Caco-2 (cell line): Measurements from ENCODE around the gene ZSCAN26. TPM values are rescaled to one million over a fixed set of nuclear protein-coding genes. Genes with fewer than 3 reads are reported as not detected.

Experiments
- BruUV-seq: library from RNA; stranded (reverse); fragments of 400-500 nt; replicated peaks from 2 replicates; lab custom pipeline; 2021; lab: Mats Ljungman, UMichigan
- CTCF ChIA-PET: fragments of 300-600 bp; sonication (Branson Sonifier 250); formaldehyde crosslinking; loops from one replicate; lab custom pipeline; 2022; ENCODE audit warnings: antibody characterized with exemption; lab: Charles Lee
- POLR2A ChIA-PET: fragments of 300-600 bp; sonication (Branson Sonifier 250); formaldehyde crosslinking; loops from one replicate; lab custom pipeline; 2022; ENCODE audit warnings: antibody characterized with exemption; lab: Charles Lee
- DNase-seq, 2 experiments: peaks; one replicate each; pipeline versions ENCODE4 v3.0.0 to v3.0.0-alpha.2; 2020 to 2022
- H3K27me3 ChIP-seq: replicated peaks from 2 replicates; pipeline ENCODE4 v1.6.0; 2011; ENCODE audit warnings: low read length; ENCODE audit not compliant: control insufficient read depth, insufficient read depth
- H3K36me3 ChIP-seq: 2 replicates; pipeline ENCODE4 v1.5.1; 2011; ENCODE audit warnings: low read length; ENCODE audit not compliant: control insufficient read depth, insufficient read depth
- H3K4me1 ChIP-seq: fragments of 250-450 bp; sonication (Bioruptor Pico); 2 replicates; pipeline ENCODE4 v1.5.1; 2020; ENCODE audit warnings: mild to moderate bottlenecking
- H3K4me3 ChIP-seq: 2 replicates; pipeline ENCODE4 v1.5.1; 2011; ENCODE audit warnings: low read depth, mild to moderate bottlenecking, control low read depth, low read length
- H3K9me3 ChIP-seq: fragments of 250-450 bp; sonication (Bioruptor Pico); 2 replicates; pipeline ENCODE4 v1.5.1; 2020; ENCODE audit warnings: mild to moderate bottlenecking, moderate library complexity
- H3K27ac Mint-ChIP-seq: one replicate; pipeline ENCODE4 v1.8.0; 2022; ENCODE audit warnings: mixed read lengths; ENCODE audit not compliant: unreplicated experiment
- H3K27me3 Mint-ChIP-seq: one replicate; pipeline ENCODE4 v1.8.0; 2022; ENCODE audit warnings: mixed read lengths; ENCODE audit not compliant: insufficient read depth, unreplicated experiment
- H3K36me3 Mint-ChIP-seq: one replicate; pipeline ENCODE4 v1.8.0; 2022; ENCODE audit warnings: mild to moderate bottlenecking, mixed read lengths; ENCODE audit not compliant: insufficient read depth, unreplicated experiment
- H3K4me1 Mint-ChIP-seq: one replicate; pipeline ENCODE4 v1.8.0; 2022; ENCODE audit warnings: low read depth, mixed read lengths; ENCODE audit not compliant: unreplicated experiment
- H3K4me3 Mint-ChIP-seq: one replicate; pipeline ENCODE4 v1.8.0; 2022; ENCODE audit warnings: mild to moderate bottlenecking, moderate library complexity, mixed read lengths; ENCODE audit not compliant: unreplicated experiment
- H3K9me3 Mint-ChIP-seq: one replicate; pipeline ENCODE4 v1.8.0; 2022; ENCODE audit warnings: mixed read lengths; ENCODE audit not compliant: unreplicated experiment
- CTCF ChIP-seq, 2 experiments: fragments of 200-600 bp in 1 of 2; IDR thresholded peaks; 1 replicate in 1 of 2; 2 replicates in 1 of 2; pipeline versions ENCODE4 v1.5.1 to v1.8.0; 2011 to 2022; ENCODE audit warnings: antibody characterized with exemption in 1 of 2, control low read depth in 1 of 2, inconsistent platforms in 1 of 2, low read depth in 1 of 2, low read length in 1 of 2, mild to moderate bottlenecking in 1 of 2, moderate library complexity in 1 of 2; ENCODE audit not compliant: insufficient read depth in 1 of 2, severe bottlenecking in 1 of 2, unreplicated experiment in 1 of 2
- intact Hi-C: fragments of 100-400 bp; cut with micrococcal nuclease; formaldehyde crosslinking; loops from one replicate; pipeline ENCODE4 v1.10.0; 2022; ENCODE audit not compliant: unreplicated experiment
- total RNA-seq: library from RNA; stranded (reverse); gene quantifications from 2 replicates; pipeline ENCODE4 v1.2.3, GENCODE V29; 2022

The ZSCAN26 gene
- total RNA-seq, 1 experiment from 2014 or later: 7.2 TPM

- no peaks in the 10 kb centered on the region for H3K27me3 ChIP-seq
- no peak for TF ChIP-seq CTCF (IDR thresholded peaks at IDR 0.05; ENCODE audit: insufficient read depth in 1 of 2, low read depth in 1 of 2, low read length in 1 of 2, severe bottlenecking in 1 of 2, unreplicated experiment in 1 of 2)
- BruUV-seq: no TSS peak
- Mint-ChIP-seq H3K36me3 (no peaks in the 10 kb centered on the region), H3K4me3 (no peak overlapping the region), H3K4me1 (no peaks in the 10 kb centered on the region), H3K27me3 (no peaks in the 10 kb centered on the region), H3K9me3 (no peaks in the 10 kb centered on the region), H3K27ac (no peak overlapping the region)
- H3K4me3 ChIP-seq: peak overlapping the region; percentile 57
- peaks cover 15% of the 10 kb centered on the region for H3K4me1 ChIP-seq
- no peaks in the 10 kb centered on the region for H3K9me3 ChIP-seq
- intact Hi-C loops: no loop called here
- DNase-seq: no peak
- ChIA-PET CTCF (interaction anchor here (1.2 to 1.7 kb wide), 4 partner anchors 14 to 117 kb away, joined by 3 to 9 read pairs (median 6); partner anchors contain the start of gene ZKSCAN4), POLR2A (interaction anchor here (0.9 to 1.7 kb wide), 5 partner anchors 14 to 125 kb away, joined by 4 to 13 read pairs (median 5); partner anchors contain the start of genes PGBD1, ZKSCAN4, ZKSCAN8 and ZSCAN31)
- H3K36me3 ChIP-seq: no peaks in the 10 kb centered on the region
Observed at GRCh38 chr6:28266563-28266961, 381 bp upstream of the ZSCAN26 start.

- TSS peak; percentile 60 for BruUV-seq
- no peak overlapping the region for H3K4me3 Mint-ChIP-seq
Observed at GRCh38 chr6:28267695-28268059, 734 bp downstream of the ZSCAN26 start.

GRCh38 chr6:28269492-28269891 is 2.5 kb downstream of the ZSCAN26 start:
- H3K36me3 ChIP-seq: no peaks in the 10 kb centered on the region; the same call in 1 of the 2 replicates
- H3K27ac Mint-ChIP-seq: no peak overlapping the region
- BruUV-seq: no TSS peak
- H3K4me1 ChIP-seq: peaks cover 11% of the 10 kb centered on the region
- TF ChIP-seq CTCF (IDR thresholded peaks at IDR 0.05; ENCODE audit: insufficient read depth in 1 of 2, low read depth in 1 of 2, low read length in 1 of 2, severe bottlenecking in 1 of 2, unreplicated experiment in 1 of 2): no peak
- H3K4me3 Mint-ChIP-seq: no peak overlapping the region
- ChIA-PET POLR2A (no interaction called here), CTCF (no interaction called here)
- no peaks in the 10 kb centered on the region for H3K36me3 Mint-ChIP-seq
- intact Hi-C loops: no loop called here
- no peaks in the 10 kb centered on the region for H3K27me3 ChIP-seq
- H3K9me3 Mint-ChIP-seq: no peaks in the 10 kb centered on the region
- no peak overlapping the region for H3K4me3 ChIP-seq
- no peaks in the 10 kb centered on the region for H3K4me1 Mint-ChIP-seq
- DNase-seq: no peak
- no peaks in the 10 kb centered on the region for H3K9me3 ChIP-seq
- no peaks in the 10 kb centered on the region for H3K27me3 Mint-ChIP-seq

More at GRCh38 chr6:28267695-28268059, 734 bp downstream of the ZSCAN26 start:
- Mint-ChIP-seq H3K9me3 (no peaks in the 10 kb centered on the region), H3K27me3 (no peaks in the 10 kb centered on the region), H3K4me1 (no peaks in the 10 kb centered on the region), H3K36me3 (no peaks in the 10 kb centered on the region), H3K27ac (no peak overlapping the region)
- no peaks in the 10 kb centered on the region for H3K27me3 ChIP-seq
- no peaks in the 10 kb centered on the region for H3K9me3 ChIP-seq
- DNase-seq: no peak
- H3K4me3 ChIP-seq: peak overlapping the region; percentile 57
- H3K36me3 ChIP-seq: no peaks in the 10 kb centered on the region; the same call in 1 of the 2 replicates
- no peak for TF ChIP-seq CTCF (IDR thresholded peaks at IDR 0.05; ENCODE audit: insufficient read depth in 1 of 2, low read depth in 1 of 2, low read length in 1 of 2, severe bottlenecking in 1 of 2, unreplicated experiment in 1 of 2)
- H3K4me1 ChIP-seq: peaks cover 15% of the 10 kb centered on the region
- CTCF ChIA-PET: interaction anchor here (0.8 to 1.7 kb wide), 4 partner anchors 68 to 163 kb away, joined by 3 to 9 read pairs (median 6); no protein-coding TSS in a partner anchor
- intact Hi-C loops: loop anchor here (1.0 kb wide), 4 partner anchors 14 to 89 kb away; partner anchors contain the start of genes PGBD1, ZKSCAN4 and ZSCAN9
- POLR2A ChIA-PET: interaction anchor here (0.8 to 1.7 kb wide), 3 partner anchors 68 to 403 kb away, joined by 3 to 13 read pairs (median 5); partner anchors contain the start of genes ZKSCAN8 and ZSCAN31
